Measurements from ENCODE around the gene KRT75.

KRT75 gene

DNA sequence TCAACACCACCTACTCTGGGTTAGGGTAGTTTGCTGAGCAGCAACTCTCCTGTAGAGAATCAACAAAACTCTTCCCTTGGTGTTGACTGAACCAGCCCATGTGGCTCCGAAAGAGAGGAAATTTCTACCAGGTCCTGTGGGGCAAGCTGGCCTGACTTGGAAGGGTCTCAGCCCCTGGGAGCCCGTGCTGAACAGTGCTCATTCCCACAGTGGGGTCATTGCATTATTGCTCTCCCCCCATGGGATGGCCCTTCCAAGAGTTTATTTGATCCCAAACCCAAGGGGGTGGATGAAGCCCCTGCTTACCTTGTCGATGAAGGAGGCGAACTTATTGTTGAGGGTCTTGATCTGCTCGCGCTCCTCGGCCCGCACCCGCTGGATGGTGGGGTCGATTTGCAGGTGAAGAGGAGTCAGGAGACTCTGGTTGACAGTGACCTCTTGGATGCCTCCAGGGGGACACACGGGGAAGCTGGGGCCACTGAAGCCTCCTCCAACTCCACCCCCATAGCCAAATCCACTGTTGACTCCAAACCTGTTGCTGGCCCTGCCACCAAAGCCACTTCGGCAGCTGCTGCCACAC, 580 bp downstream of the KRT75 start:
- Histone ChIP-seq H3K27ac (ENCODE audit: extremely low read depth, low read depth, low read length) (no peak overlapping the region), H3K4me3 (ENCODE audit: low read depth, low read length) (no peak overlapping the region), H3K36me3 (ENCODE audit: control insufficient read depth in 2 of 2, insufficient read depth in 1 of 2, low read length in 2 of 2) (no peaks in the 10 kb centered on the region), H3K9me3 (ENCODE audit: control insufficient read depth, insufficient read depth, low read depth, low read length) (no peaks in the 10 kb centered on the region), H3K4me1 (ENCODE audit: control insufficient read depth, insufficient read depth, low read length) (no peaks in the 10 kb centered on the region)
- ChIA-PET CTCF (interaction anchor here (1.1 to 1.2 kb wide), 2 partner anchors 73 to 290 kb away, joined by 3 to 5 read pairs; no protein-coding TSS in a partner anchor), POLR2A (no interaction called here)
- no peak for TF ChIP-seq ZSCAN30 (tag by site-specific recombination; IDR thresholded peaks at IDR 0.05)
- TF ChIP-seq ZNF274 (IDR thresholded peaks at IDR 0.05; ENCODE audit: low read length): no peak
- TF ChIP-seq ZNF274 (tag by site-specific recombination; IDR thresholded peaks at IDR 0.05; ENCODE audit: borderline replicate concordance): no peak
- TF ChIP-seq, protein P1, sequence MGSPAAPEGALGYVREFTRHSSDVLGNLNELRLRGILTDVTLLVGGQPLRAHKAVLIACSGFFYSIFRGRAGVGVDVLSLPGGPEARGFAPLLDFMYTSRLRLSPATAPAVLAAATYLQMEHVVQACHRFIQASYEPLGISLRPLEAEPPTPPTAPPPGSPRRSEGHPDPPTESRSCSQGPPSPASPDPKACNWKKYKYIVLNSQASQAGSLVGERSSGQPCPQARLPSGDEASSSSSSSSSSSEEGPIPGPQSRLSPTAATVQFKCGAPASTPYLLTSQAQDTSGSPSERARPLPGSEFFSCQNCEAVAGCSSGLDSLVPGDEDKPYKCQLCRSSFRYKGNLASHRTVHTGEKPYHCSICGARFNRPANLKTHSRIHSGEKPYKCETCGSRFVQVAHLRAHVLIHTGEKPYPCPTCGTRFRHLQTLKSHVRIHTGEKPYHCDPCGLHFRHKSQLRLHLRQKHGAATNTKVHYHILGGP (tag by site-specific recombination; IDR thresholded peaks at IDR 0.05): no peak
- TF ChIP-seq, protein P2, sequence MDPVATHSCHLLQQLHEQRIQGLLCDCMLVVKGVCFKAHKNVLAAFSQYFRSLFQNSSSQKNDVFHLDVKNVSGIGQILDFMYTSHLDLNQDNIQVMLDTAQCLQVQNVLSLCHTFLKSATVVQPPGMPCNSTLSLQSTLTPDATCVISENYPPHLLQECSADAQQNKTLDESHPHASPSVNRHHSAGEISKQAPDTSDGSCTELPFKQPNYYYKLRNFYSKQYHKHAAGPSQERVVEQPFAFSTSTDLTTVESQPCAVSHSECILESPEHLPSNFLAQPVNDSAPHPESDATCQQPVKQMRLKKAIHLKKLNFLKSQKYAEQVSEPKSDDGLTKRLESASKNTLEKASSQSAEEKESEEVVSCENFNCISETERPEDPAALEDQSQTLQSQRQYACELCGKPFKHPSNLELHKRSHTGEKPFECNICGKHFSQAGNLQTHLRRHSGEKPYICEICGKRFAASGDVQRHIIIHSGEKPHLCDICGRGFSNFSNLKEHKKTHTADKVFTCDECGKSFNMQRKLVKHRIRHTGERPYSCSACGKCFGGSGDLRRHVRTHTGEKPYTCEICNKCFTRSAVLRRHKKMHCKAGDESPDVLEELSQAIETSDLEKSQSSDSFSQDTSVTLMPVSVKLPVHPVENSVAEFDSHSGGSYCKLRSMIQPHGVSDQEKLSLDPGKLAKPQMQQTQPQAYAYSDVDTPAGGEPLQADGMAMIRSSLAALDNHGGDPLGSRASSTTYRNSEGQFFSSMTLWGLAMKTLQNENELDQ (tag by site-specific recombination; IDR thresholded peaks at IDR 0.05; ENCODE audit: low read depth): no peak
- no peak for TF ChIP-seq ZNF529 (tag by site-specific recombination; IDR thresholded peaks at IDR 0.05; ENCODE audit: insufficient replicate concordance)
- TF ChIP-seq REPIN1 (tag by site-specific recombination; IDR thresholded peaks at IDR 0.05; ENCODE audit: low read depth): no peak
- TF ChIP-seq, protein P3, sequence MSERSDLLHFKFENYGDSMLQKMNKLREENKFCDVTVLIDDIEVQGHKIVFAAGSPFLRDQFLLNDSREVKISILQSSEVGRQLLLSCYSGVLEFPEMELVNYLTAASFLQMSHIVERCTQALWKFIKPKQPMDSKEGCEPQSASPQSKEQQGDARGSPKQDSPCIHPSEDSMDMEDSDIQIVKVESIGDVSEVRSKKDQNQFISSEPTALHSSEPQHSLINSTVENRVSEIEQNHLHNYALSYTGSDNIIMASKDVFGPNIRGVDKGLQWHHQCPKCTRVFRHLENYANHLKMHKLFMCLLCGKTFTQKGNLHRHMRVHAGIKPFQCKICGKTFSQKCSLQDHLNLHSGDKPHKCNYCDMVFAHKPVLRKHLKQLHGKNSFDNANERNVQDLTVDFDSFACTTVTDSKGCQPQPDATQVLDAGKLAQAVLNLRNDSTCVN (tag by site-specific recombination; optimal IDR thresholded peaks at IDR 0.05): no peak
- TF ChIP-seq TCF7L2 (IDR thresholded peaks at IDR 0.05; ENCODE audit: borderline replicate concordance, low read depth, low read length): no peak
- TF ChIP-seq, protein P4, sequence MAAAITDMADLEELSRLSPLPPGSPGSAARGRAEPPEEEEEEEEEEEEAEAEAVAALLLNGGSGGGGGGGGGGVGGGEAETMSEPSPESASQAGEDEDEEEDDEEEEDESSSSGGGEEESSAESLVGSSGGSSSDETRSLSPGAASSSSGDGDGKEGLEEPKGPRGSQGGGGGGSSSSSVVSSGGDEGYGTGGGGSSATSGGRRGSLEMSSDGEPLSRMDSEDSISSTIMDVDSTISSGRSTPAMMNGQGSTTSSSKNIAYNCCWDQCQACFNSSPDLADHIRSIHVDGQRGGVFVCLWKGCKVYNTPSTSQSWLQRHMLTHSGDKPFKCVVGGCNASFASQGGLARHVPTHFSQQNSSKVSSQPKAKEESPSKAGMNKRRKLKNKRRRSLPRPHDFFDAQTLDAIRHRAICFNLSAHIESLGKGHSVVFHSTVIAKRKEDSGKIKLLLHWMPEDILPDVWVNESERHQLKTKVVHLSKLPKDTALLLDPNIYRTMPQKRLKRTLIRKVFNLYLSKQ (tag by site-specific recombination; IDR thresholded peaks at IDR 0.05; ENCODE audit: borderline replicate concordance): no peak
- TF ChIP-seq ZNF544 (tag by site-specific recombination; IDR thresholded peaks at IDR 0.05): no peak
- no peak for TF ChIP-seq BCL11A (tag by site-specific recombination; IDR thresholded peaks at IDR 0.05; ENCODE audit: low read depth)

DNA sequence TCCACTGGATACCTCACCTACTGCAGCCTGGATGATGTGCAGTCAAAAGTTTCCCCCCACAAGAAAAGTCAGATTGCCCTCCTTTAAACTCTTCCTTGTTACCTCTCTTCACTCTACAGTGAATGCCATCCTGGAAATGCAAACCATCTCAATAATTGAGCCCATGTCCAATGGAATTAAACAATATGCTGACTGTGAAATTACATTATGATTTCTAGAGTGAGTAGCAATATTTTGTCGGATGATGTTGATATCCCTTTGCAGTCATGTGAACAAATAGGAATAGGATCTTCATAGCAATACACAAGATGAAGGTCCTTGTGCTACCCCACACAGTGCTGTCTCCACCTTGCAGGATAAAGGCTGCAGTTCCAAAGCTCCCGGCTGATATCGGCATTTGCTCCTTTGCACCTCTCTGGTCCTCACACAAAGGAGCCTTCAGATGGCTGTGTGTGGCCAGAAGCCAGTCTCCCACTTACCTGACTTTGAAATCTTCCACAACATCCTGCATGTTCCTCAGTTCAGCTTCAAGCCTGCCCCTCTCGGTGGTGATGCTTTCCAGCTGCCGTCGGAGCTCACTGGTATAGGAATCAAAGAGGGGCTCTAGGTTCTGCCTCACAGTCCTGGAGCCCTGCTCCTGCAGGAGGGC, 1.5 kb downstream of the KRT75 start:
- POLR2A ChIA-PET: no interaction called here
- TF ChIP-seq ZNF138 (tag by site-specific recombination; IDR thresholded peaks at IDR 0.05; ENCODE audit: borderline replicate concordance) (no peak), ZFHX2 (tag by site-specific recombination; conservative IDR thresholded peaks at IDR 0.05) (no peak), ZNF121 (tag by site-specific recombination; IDR thresholded peaks at IDR 0.05) (no peak), ZBTB7A (tag by site-specific recombination; IDR thresholded peaks at IDR 0.05; ENCODE audit: low read depth) (no peak), ZNF211 (tag by site-specific recombination; IDR thresholded peaks at IDR 0.05; ENCODE audit: low read depth) (no peak)
- TF ChIP-seq, protein P5, sequence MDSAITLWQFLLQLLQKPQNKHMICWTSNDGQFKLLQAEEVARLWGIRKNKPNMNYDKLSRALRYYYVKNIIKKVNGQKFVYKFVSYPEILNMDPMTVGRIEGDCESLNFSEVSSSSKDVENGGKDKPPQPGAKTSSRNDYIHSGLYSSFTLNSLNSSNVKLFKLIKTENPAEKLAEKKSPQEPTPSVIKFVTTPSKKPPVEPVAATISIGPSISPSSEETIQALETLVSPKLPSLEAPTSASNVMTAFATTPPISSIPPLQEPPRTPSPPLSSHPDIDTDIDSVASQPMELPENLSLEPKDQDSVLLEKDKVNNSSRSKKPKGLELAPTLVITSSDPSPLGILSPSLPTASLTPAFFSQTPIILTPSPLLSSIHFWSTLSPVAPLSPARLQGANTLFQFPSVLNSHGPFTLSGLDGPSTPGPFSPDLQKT (IDR thresholded peaks at IDR 0.05; ENCODE audit: borderline replicate concordance, low read depth, low read length): no peak
- TF ChIP-seq, protein P6, sequence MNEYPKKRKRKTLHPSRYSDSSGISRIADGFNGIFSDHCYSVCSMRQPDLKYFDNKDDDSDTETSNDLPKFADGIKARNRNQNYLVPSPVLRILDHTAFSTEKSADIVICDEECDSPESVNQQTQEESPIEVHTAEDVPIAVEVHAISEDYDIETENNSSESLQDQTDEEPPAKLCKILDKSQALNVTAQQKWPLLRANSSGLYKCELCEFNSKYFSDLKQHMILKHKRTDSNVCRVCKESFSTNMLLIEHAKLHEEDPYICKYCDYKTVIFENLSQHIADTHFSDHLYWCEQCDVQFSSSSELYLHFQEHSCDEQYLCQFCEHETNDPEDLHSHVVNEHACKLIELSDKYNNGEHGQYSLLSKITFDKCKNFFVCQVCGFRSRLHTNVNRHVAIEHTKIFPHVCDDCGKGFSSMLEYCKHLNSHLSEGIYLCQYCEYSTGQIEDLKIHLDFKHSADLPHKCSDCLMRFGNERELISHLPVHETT (tag by site-specific recombination; IDR thresholded peaks at IDR 0.05): no peak
- TF ChIP-seq, protein P7, sequence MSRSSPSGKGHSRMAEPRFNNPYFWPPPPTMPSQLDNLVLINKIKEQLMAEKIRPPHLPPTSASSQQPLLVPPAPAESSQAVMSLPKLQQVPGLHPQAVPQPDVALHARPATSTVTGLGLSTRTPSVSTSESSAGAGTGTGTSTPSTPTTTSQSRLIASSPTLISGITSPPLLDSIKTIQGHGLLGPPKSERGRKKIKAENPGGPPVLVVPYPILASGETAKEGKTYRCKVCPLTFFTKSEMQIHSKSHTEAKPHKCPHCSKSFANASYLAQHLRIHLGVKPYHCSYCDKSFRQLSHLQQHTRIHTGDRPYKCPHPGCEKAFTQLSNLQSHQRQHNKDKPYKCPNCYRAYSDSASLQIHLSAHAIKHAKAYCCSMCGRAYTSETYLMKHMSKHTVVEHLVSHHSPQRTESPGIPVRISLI (tag by site-specific recombination; IDR thresholded peaks at IDR 0.05): no peak
- TF ChIP-seq, protein P8, sequence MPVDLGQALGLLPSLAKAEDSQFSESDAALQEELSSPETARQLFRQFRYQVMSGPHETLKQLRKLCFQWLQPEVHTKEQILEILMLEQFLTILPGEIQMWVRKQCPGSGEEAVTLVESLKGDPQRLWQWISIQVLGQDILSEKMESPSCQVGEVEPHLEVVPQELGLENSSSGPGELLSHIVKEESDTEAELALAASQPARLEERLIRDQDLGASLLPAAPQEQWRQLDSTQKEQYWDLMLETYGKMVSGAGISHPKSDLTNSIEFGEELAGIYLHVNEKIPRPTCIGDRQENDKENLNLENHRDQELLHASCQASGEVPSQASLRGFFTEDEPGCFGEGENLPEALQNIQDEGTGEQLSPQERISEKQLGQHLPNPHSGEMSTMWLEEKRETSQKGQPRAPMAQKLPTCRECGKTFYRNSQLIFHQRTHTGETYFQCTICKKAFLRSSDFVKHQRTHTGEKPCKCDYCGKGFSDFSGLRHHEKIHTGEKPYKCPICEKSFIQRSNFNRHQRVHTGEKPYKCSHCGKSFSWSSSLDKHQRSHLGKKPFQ (tag by site-specific recombination; IDR thresholded peaks at IDR 0.05): no peak

More for the DNA sequence above, 1.5 kb downstream of the KRT75 start:
- H3K27ac ChIP-seq (ENCODE audit: extremely low read depth, low read depth, low read length): no peak overlapping the region
- CTCF ChIA-PET: interaction anchor here (1.1 to 1.2 kb wide), 2 partner anchors 74 to 289 kb away, joined by 3 to 5 read pairs; no protein-coding TSS in a partner anchor
- H3K4me1 ChIP-seq (ENCODE audit: control insufficient read depth, insufficient read depth, low read length): no peaks in the 10 kb centered on the region
- H3K4me3 ChIP-seq (ENCODE audit: low read depth, low read length): no peak overlapping the region
- H3K36me3 ChIP-seq (ENCODE audit: control insufficient read depth in 2 of 2, insufficient read depth in 1 of 2, low read length in 2 of 2): no peaks in the 10 kb centered on the region
- H3K9me3 ChIP-seq (ENCODE audit: control insufficient read depth, insufficient read depth, low read depth, low read length): no peaks in the 10 kb centered on the region

All from HEK293 (cell line).